ENCODE measurements around the gene FZD2. TPM values are rescaled to one million over a fixed set of nuclear protein-coding genes. Genes with fewer than 3 reads are reported as not detected.
A peak's percentile ranks its signal among the peaks of the same experiment; 100 is the strongest.
"Not testable (repeated sequence)": the region's sequence is repeated elsewhere in the genome, so short reads cannot be mapped to it uniquely, and the experiment has no call there.

FZD2 gene
- total RNA-seq (ENCODE audit: unreplicated experiment) = 12.9 TPM
- long read RNA-seq = 0 reads

DNA sequence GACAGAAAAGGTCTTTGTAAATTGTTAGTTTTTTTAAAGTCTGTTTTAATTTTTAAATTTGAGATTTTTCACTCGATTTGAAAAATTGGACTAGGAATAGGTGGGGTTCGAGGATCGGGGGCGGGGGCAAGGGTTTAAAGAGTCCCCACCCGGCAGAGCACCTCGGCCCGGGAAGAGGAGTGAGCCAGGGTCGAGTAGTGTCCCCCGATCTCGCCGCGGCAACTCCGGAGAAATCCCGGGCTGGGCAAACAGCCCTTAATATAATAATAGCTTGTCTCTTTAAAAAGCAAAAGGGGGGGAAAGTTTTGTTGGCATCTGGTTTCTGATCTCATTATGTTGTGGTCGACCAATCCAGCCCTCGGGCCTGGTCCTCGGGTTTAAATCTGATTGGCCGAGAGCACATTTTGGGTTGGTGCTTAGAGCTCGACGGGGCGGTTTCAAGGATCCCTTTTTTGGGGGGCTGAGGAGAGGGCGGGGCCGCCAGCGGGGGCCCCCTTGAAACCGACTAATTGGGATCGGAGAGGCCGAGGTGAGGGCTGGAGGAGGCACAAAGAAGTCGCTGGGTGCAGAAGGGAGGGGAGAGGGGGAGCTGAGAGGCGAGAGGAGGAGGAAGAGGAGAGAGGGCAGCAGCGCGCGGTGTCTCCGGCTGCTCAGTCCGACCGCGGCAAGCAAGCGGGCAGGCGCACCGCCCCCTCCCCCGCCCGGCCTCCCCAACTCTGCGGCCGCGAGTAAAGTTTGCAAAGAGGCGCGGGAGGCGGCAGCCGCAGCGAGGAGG lies at the start of gene FZD2:
TSS of gene FZD2 (plus strand) at position 653 of the 775 bp plus-strand sequence. CDS start 205 bp downstream, outside the sequence.
- H3K9me3 Mint-ChIP-seq (ENCODE audit: unreplicated experiment) = no peaks in the 10 kb centered on the region
- peaks cover 7% of the 10 kb centered on the region for H3K27me3 Mint-ChIP-seq (ENCODE audit: unreplicated experiment)
- TF ChIP-seq, protein P1, sequence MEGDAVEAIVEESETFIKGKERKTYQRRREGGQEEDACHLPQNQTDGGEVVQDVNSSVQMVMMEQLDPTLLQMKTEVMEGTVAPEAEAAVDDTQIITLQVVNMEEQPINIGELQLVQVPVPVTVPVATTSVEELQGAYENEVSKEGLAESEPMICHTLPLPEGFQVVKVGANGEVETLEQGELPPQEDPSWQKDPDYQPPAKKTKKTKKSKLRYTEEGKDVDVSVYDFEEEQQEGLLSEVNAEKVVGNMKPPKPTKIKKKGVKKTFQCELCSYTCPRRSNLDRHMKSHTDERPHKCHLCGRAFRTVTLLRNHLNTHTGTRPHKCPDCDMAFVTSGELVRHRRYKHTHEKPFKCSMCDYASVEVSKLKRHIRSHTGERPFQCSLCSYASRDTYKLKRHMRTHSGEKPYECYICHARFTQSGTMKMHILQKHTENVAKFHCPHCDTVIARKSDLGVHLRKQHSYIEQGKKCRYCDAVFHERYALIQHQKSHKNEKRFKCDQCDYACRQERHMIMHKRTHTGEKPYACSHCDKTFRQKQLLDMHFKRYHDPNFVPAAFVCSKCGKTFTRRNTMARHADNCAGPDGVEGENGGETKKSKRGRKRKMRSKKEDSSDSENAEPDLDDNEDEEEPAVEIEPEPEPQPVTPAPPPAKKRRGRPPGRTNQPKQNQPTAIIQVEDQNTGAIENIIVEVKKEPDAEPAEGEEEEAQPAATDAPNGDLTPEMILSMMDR (IDR thresholded peaks at IDR 0.05; ENCODE audit: unreplicated experiment) = no peak
- peak within 1 kb of the TSS; percentile 97 for H3K4me3 Mint-ChIP-seq (ENCODE audit: unreplicated experiment)
- peak; percentile 61 for DNase-seq (ENCODE audit: low spot score)
- peak within 1 kb of the TSS; percentile 94 for H3K27ac Mint-ChIP-seq (ENCODE audit: unreplicated experiment)
- peaks cover 7% of the 10 kb centered on the region for H3K36me3 Mint-ChIP-seq (ENCODE audit: low read depth, unreplicated experiment)
- peaks cover 41% of the 10 kb centered on the region for H3K4me1 Mint-ChIP-seq (ENCODE audit: unreplicated experiment)

DNA sequence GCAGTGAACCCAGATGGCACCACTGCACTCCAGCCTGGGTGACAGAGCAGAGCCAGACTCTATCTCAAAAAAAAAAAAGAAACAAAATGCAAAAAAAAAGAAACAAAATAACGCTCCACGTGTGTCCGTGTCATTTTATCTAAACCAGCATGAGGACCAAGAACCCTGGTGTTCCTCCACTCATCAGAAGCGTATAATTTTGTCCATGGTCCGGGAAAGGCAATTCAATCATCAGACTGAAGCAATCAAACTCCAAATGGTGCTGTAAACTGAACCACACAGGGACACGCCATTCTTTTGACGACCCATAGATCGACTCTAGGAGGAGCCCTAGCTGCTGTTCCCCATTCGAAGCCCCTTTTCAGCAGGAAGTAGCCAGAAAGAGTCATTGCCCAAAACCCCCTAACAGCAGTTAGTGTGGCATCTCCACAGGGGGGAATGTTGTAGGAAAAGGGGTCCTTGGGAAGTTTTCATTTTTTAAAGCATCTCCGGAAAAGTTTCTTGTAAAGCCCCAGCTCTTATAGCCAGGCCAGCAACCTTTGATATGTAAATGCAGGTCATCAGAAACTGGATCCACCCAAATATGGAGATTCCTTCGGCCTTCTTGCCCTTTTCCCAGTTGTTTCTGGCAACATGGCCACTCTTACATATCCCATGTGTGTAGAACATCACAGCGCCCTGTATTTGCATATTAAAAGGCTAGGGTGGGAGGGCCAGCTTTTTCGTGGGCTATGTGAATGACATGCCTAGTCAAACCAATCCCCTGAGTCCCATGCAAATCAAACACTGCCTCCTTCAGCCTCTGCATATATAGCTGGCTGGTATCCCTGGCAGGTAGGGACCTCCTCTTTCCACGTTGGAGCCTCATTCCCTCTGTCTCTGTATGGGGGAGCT lies 45.8 kb upstream of the FZD2 start:
- not testable (repeated sequence) for H3K36me3 Mint-ChIP-seq (ENCODE audit: low read depth, unreplicated experiment)

DNA sequence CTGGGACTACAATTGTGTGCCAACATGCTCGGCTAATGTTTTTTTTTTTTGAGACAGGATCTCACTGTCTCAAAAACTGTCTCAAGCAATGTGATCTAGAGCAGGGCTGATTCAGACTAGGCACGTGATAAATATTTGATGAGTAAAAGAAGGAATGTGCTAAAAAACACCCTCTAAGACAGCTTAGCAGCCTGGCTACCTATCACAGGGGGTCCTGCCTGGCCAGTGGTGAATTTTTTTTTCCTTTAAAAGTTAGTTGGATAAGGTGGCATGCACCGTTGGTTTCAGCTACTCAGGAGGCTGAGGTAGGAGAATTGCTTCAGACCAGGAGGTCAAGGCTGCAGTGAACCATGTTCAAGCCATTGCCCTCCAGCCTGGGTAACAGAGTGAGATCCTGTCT lies 39.3 kb upstream of the FZD2 start:
- Mint-ChIP-seq H3K27me3 (ENCODE audit: unreplicated experiment) (no peaks in the 10 kb centered on the region), H3K9me3 (ENCODE audit: unreplicated experiment) (no peaks in the 10 kb centered on the region), H3K4me1 (ENCODE audit: unreplicated experiment) (no peaks in the 10 kb centered on the region), H3K27ac (ENCODE audit: unreplicated experiment) (no peak overlapping the region), H3K36me3 (ENCODE audit: low read depth, unreplicated experiment) (no peaks in the 10 kb centered on the region), H3K4me3 (ENCODE audit: unreplicated experiment) (no peak overlapping the region)
- TF ChIP-seq, protein P1 (IDR thresholded peaks at IDR 0.05; ENCODE audit: unreplicated experiment) = no peak
- no peak for DNase-seq (ENCODE audit: low spot score)

More for the DNA sequence above, 45.8 kb upstream of the FZD2 start:
- not testable (repeated sequence) for H3K27me3 Mint-ChIP-seq (ENCODE audit: unreplicated experiment); DNase-seq (ENCODE audit: low spot score); H3K4me1 Mint-ChIP-seq (ENCODE audit: unreplicated experiment); H3K9me3 Mint-ChIP-seq (ENCODE audit: unreplicated experiment)
- H3K27ac Mint-ChIP-seq (ENCODE audit: unreplicated experiment) = peak overlapping the region; percentile 22
- peak overlapping the region; percentile 47 for H3K4me3 Mint-ChIP-seq (ENCODE audit: unreplicated experiment)

DNA sequence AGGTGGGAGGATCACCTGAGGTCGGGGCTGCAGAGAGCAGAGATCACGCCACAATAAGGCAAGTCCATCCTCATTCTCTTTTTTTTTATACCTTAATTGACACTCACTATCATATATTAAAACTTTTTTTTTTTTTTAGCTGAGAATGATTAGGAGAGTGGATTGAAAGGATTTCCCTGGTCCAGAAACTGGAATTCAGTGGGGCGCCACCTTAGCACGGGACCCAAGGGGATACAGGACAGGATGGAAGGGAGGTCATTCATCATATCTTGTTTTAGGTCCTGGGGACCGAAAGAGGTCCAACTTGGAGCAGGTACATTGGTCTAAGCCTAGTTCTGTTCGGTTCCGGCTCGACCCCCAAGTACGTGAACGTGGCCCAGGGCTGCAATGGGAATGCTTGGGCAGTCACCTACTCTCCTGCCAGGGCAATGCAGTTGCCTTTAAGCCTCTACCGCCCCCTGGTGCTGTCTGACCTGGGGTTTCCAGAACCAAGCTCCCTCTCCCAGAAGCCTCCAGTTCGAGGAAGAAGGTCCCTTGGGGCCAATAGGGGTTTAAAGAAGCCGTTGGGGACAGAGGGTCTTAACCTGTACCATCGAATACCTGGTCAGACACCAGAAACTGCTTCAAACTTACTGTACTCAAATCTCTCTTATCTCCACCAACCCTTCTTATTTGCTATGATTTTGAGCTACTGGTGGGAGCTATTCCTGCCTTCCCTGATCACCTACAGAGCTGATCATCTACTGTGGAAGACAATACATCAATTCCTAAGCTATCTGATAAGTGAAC lies 34.2 kb upstream of the FZD2 start:
- Mint-ChIP-seq H3K4me3 (ENCODE audit: unreplicated experiment) (no peak overlapping the region), H3K36me3 (ENCODE audit: low read depth, unreplicated experiment) (peaks cover 4% of the 10 kb centered on the region)

DNA sequence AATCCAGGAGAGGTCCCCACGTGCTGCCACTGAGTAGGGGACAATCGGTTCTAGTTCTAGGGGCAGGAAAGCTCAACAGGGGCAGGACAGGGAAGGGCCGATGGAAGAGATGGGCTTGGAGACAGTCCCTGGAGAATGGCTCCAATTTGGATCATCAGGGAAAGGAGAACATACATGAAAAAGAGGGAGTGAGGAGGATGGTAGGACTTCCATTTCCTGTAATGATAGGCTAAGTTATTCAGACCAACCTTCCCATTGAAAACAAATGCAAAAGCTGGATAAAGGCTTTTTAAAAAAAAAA lies 33.7 kb upstream of the FZD2 start:
- TF ChIP-seq, protein P1 (IDR thresholded peaks at IDR 0.05; ENCODE audit: unreplicated experiment) = no peak
- H3K4me3 Mint-ChIP-seq (ENCODE audit: unreplicated experiment) = no peak overlapping the region
- peaks cover 4% of the 10 kb centered on the region for H3K36me3 Mint-ChIP-seq (ENCODE audit: low read depth, unreplicated experiment)
- H3K4me1 Mint-ChIP-seq (ENCODE audit: unreplicated experiment) = no peaks in the 10 kb centered on the region
- peaks cover 3% of the 10 kb centered on the region for H3K9me3 Mint-ChIP-seq (ENCODE audit: unreplicated experiment)
- H3K27me3 Mint-ChIP-seq (ENCODE audit: unreplicated experiment) = no peaks in the 10 kb centered on the region
- no peak overlapping the region for H3K27ac Mint-ChIP-seq (ENCODE audit: unreplicated experiment)
- no peak for DNase-seq (ENCODE audit: low spot score)

More for the DNA sequence above, 34.2 kb upstream of the FZD2 start:
- no peaks in the 10 kb centered on the region for H3K4me1 Mint-ChIP-seq (ENCODE audit: unreplicated experiment)
- peaks cover 3% of the 10 kb centered on the region for H3K9me3 Mint-ChIP-seq (ENCODE audit: unreplicated experiment)
- no peak overlapping the region for H3K27ac Mint-ChIP-seq (ENCODE audit: unreplicated experiment)
- peak; percentile 77 for DNase-seq (ENCODE audit: low spot score)
- no peaks in the 10 kb centered on the region for H3K27me3 Mint-ChIP-seq (ENCODE audit: unreplicated experiment)
- TF ChIP-seq, protein P1 (IDR thresholded peaks at IDR 0.05; ENCODE audit: unreplicated experiment) = no peak
